Thyroid gland (tissue), 4 donors: ENCODE data around the gene OR1I1.
"Not testable (repeated sequence)": the region's sequence is repeated elsewhere in the genome, so short reads cannot be mapped to it uniquely, and the experiment has no call there.

ENCODE experiments used
- CTCF ChIP-seq, 6 experiments: fragments of 200-600 bp in 3 of 6; fragments of 450-650 bp in 3 of 6; sonication (generic) in 3 of 6; IDR thresholded peaks; one replicate each; pipeline ENCODE4 v1.5.1; 2016 to 2019; ENCODE audit warnings: antibody characterized with exemption in 6 of 6, mild to moderate bottlenecking in 2 of 6, inconsistent platforms in 1 of 6, moderate library complexity in 1 of 6
- POLR2A ChIP-seq, 2 donors: fragments of 450-650 bp; IDR thresholded peaks; one replicate each; pipeline ENCODE4 v1.6.1; 2017; ENCODE audit warnings: antibody characterized with exemption in 2 of 2, mild to moderate bottlenecking in 2 of 2, moderate library complexity in 1 of 2

DNA sequence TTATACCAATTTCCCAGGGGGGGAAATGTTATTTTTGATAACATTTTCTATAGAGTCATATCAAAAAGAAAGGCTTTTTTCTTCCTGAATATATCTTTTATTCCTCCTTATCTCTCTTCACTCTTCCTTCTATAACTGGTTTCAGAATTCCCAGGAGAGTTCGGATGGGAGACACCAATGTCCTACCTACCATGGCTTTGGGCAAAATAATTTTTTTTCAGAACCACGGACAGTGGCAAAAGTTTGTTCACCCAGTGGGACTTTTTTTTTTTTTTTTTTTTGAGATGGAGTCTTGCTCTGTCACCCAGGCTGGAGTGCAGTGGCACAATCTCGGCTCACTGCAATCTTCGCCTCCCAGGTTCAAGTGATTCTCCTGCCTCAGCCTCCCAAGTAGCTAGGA lies 2.0 kb upstream of the OR1I1 start:
- TF ChIP-seq CTCF, POLR2A (IDR thresholded peaks at IDR 0.05): not testable (repeated sequence)
